SIG-M5 treated with dmso at 0.1 percent for 504 hours (cell line): ENCODE results near the gene PCDHGA12.
"Not testable (repeated sequence)": the region's sequence is repeated elsewhere in the genome, so short reads cannot be mapped to it uniquely, and the experiment has no call there.

ENCODE experiments used
- DNase-seq: peaks from one replicate; lab custom pipeline; 2025; ENCODE audit not compliant: unreplicated experiment; lab: John Stamatoyannopoulos, UW

PCDHGA12 gene

DNA sequence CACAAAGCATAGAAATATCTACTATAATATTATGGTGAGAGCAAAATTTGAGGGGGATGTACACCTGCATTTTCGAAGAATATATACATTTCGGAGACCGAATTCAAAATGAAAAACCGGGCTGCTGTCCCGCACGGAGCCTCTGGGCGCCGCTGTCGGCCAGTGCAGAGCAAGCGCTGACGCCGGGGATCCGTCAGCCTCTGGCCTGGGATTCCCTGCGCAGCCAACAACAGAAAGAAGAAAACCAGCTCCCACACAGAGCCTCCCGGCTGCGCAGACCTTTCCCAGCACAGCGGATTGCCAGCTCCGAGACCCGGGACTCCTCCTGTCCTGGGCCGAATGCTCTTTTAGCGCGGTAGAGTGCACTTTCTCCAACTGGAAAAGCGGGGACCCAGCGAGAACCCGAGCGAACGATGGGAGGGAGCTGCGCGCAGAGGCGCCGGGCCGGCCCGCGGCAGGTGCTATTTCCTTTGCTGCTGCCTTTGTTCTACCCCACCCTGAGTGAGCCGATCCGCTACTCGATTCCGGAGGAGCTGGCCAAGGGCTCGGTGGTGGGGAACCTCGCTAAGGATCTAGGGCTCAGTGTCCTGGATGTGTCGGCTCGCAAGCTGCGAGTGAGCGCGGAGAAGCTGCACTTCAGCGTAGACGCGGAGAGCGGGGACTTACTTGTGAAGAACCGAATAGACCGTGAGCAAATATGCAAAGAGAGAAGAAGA lies 22.4 kb upstream of the PCDHGA12 start, which contains the start of gene PCDHGB6:
Gene PCDHGB6 (plus strand): TSS at position 232 of the 716 bp plus-strand sequence. CDS start 182 bp downstream, at position 414.
- not testable (repeated sequence) for DNase-seq

DNA sequence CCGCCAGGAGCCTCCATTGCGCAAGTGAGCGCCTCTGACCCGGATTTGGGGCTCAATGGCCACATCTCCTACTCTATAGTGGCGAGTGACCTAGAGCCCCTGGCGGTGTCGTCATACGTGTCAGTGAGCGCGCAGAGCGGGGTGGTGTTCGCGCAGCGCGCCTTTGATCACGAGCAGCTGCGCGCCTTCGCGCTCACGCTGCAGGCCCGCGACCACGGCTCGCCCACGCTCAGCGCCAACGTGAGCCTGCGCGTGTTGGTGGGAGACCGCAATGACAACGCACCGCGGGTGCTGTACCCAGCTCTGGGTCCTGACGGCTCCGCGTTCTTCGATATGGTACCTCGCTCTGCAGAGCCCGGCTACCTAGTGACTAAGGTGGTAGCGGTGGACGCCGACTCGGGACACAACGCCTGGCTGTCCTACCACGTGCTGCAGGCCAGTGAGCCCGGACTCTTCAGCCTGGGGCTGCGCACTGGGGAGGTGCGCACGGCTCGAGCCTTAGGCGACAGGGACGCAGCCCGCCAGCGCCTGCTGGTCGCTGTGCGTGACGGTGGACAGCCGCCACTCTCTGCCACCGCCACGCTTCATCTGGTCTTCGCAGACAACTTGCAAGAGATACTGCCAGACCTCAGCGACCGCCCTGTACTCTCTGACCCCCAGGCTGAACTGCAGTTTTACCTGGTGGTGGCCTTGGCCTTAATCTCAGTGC lies 20.6 kb upstream of the PCDHGA12 start:
- DNase-seq = no peak

DNA sequence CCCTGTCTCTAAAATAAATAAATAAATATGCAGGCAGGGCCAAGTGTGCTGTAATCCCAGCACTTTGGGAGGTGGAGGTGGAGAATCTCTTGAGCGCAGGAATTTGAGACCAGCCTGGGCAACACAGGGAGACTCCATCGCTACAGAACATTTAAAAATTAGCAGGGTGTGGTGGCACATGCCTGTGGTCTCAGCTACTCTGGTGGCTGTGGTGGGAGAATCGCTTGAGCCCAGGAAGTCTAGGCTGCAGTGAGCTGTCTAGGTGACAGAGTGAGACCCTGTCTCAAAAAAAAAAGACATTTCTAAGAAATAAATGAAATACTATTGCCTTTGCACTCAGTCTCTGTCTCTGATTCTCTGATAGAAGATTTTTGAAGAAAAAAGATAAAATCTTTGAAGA lies 18.7 kb upstream of the PCDHGA12 start:
- DNase-seq = no peak

DNA sequence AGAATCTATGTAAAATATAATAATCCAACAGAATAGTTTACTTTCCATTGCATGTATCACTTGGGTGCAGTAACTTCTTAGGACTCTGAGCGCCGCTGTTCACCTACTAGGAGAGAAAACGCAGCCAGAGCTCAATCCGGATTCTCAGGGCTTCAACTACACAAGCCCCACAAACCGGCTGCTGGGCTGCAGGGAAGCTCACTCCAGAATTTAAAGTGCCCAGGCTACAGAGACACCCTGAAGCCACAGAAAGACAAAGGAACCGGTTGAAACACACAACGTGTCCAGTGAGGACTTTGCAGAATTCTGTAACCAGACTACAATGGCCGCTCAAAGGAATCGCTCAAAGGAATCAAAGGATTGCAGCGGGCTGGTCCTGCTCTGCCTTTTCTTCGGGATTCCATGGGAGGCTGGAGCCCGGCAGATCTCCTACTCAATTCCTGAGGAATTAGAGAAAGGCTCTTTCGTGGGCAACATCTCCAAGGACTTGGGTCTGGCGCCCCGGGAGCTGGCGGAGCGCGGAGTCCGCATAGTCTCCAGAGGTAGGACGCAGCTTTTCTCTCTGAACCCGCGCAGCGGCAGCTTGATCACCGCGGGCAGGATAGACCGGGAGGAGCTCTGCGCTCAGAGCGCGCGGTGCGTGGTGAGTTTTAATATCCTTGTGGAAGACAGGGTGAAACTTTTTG lies 17.3 kb upstream of the PCDHGA12 start, which contains the start of gene PCDHGA10:
Gene PCDHGA10 (plus strand): TSS at position 134 of the 686 bp plus-strand sequence. CDS start 189 bp downstream, at position 323.
- DNase-seq = peak; percentile 87

DNA sequence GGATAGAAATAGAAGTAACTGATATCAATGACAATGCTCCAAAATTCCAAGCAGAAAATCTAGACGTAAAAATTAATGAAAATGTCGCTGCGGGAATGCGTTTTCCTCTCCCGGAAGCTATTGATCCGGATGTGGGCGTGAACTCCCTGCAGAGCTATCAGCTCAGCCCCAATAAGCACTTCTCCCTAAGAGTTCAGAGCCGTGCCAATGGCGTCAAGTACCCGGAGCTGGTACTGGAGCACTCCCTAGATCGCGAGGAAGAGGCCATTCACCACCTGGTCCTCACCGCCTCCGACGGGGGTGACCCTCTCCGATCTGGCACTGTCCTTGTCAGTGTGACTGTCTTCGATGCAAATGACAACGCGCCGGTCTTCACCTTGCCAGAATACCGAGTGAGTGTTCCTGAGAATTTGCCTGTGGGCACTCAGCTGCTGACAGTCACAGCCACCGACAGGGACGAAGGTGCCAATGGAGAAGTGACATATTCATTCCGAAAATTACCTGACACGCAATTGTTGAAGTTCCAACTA lies 16.7 kb upstream of the PCDHGA12 start:
- DNase-seq = no peak

DNA sequence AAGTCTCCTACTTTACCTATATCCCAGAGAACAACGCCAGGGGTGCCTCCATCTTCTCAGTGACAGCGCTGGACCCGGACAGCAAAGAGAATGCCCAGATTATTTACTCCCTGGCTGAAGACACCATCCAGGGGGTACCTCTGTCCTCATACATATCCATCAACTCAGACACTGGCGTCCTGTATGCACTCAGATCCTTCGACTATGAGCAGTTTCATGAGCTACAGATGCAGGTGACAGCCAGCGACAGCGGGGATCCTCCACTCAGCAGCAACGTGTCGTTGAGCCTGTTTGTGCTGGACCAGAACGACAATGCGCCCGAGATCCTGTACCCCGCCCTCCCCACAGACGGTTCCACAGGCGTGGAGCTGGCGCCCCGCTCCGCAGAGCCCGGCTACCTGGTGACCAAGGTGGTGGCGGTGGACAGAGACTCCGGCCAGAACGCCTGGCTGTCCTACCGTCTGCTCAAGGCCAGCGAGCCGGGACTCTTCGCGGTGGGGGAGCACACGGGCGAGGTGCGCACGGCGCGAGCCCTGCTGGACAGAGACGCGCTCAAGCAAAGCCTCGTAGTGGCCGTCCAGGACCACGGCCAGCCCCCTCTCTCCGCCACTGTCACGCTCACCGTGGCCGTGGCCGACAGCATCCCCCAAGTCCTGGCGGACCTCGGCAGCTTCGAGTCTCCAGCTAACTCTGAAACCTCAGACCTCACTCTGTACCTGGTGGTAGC lies 15.6 kb upstream of the PCDHGA12 start:
- not testable (repeated sequence) for DNase-seq

DNA sequence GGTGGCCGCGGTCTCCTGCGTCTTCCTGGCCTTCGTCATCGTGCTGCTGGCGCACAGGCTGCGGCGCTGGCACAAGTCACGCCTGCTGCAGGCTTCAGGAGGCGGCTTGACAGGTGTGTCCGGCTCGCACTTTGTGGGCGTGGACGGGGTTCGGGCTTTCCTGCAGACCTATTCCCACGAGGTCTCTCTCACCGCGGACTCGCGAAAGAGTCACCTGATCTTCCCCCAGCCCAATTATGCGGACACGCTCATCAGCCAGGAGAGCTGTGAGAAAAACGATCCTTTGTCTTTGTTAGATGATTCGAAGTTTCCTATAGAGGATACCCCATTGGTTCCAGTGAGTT lies 15.1 kb upstream of the PCDHGA12 start:
- not testable (repeated sequence) for DNase-seq

DNA sequence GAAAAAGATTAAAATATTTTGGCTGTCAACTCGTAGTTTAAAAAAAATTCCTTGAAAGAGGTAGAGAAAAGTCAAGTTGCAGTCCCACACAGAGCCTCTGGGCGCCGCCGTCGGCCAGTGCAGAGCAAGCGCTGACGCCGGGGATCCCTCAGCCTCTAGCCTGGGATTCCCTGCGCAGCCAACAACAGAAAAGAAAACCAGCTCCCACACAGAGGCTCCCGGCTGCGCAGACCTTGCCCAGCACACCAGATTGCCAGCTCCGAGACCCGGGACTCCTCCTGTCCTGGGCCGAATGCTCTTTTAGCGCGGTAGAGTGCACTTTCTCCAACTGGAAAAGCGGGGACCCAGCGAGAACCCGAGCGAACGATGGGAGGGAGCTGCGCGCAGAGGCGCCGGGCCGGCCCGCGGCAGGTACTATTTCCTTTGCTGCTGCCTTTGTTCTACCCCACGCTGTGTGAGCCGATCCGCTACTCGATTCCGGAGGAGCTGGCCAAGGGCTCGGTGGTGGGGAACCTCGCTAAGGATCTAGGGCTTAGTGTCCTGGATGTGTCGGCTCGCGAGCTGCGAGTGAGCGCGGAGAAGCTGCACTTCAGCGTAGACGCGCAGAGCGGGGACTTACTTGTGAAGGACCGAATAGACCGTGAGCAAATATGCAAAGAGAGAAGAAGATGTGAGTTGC lies 12.7 kb upstream of the PCDHGA12 start, which contains the start of gene PCDHGB7:
Gene PCDHGB7 (plus strand): TSS at position 184 of the 679 bp plus-strand sequence. CDS start 183 bp downstream, at position 367.
- DNase-seq = peak; percentile 13

DNA sequence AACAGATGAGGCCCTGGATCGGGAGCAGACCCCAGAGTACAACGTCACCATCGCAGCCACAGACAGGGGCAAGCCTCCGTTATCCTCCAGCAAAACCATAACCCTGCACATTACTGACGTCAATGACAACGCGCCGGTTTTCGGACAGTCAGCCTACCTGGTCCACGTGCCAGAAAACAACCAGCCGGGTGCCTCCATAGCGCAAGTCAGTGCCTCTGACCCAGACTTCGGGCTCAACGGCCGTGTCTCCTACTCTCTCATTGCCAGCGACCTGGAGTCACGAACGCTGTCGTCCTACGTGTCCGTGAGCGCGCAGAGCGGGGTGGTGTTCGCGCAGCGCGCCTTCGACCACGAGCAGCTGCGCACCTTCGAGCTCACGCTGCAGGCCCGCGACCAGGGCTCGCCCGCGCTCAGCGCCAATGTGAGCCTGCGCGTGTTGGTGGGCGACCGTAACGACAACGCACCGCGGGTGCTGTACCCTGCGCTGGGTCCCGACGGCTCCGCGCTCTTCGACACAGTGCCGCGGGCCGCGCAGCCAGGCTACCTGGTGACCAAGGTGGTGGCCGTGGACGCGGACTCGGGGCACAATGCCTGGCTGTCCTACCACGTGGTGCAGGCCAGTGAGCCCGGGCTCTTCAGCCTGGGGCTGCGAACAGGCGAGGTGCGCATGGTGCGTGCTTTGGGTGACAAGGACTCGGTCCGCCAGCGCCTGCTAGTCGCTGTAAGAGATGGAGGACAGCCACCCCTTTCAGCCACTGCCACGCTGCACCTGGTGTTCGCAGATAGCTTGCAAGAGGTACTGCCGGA lies 11.0 kb upstream of the PCDHGA12 start:
- no peak for DNase-seq

DNA sequence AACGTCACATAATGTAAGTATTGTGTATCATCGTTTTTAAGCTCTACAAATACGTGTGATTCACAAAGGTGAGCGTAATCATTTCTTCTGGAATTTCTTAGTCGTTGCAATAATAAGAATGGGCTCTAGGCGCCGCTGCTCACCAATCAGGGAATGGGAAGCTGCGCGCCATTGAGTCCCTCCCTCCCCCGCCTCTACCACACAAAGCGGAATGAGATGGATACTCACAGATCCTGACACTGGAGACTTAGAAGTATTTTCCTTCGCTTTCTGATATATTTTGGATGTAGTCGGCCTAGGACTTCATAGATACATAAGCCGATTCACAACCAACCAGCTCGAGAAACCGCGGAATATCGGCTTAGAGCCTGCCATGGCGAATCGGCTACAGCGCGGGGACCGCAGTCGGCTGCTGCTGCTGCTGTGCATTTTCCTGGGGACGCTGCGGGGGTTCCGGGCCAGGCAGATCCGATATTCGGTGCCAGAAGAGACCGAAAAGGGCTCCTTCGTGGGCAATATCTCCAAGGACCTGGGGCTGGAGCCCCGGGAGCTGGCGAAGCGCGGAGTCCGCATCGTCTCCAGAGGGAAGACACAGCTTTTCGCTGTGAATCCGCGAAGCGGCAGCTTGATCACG lies 9.3 kb upstream of the PCDHGA12 start, which contains the start of gene PCDHGA11:
Gene PCDHGA11 (plus strand): TSS at position 197 of the 634 bp plus-strand sequence. CDS start 177 bp downstream, at position 374.
- DNase-seq = no peak

DNA sequence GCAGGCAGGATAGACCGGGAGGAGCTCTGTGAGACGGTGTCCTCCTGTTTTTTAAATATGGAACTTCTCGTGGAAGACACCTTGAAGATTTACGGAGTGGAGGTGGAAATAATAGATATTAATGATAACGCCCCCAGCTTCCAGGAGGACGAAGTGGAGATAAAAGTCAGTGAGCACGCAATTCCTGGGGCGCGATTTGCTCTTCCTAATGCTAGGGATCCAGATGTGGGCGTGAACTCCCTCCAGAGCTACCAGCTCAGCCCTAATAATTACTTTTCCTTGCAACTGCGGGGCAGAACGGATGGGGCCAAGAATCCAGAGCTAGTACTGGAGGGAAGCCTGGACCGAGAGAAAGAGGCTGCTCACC lies 8.8 kb upstream of the PCDHGA12 start:
- no peak for DNase-seq

DNA sequence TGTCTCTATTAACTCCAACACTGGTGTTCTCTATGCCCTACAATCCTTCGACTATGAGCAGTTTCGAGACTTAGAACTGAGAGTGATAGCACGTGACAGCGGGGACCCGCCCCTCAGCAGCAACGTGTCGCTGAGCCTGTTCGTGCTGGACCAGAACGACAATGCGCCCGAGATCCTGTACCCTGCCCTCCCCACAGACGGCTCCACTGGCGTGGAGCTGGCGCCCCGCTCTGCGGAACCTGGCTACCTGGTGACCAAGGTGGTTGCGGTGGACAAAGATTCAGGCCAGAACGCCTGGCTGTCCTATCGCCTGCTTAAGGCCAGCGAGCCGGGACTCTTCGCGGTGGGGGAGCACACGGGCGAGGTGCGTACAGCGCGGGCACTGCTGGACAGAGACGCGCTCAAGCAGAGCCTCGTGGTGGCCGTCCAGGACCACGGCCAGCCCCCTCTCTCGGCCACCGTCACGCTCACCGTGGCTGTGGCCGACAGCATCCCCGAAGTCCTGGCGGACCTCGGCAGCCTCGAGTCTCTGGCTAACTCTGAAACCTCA lies 7.5 kb upstream of the PCDHGA12 start:
- no peak for DNase-seq

DNA sequence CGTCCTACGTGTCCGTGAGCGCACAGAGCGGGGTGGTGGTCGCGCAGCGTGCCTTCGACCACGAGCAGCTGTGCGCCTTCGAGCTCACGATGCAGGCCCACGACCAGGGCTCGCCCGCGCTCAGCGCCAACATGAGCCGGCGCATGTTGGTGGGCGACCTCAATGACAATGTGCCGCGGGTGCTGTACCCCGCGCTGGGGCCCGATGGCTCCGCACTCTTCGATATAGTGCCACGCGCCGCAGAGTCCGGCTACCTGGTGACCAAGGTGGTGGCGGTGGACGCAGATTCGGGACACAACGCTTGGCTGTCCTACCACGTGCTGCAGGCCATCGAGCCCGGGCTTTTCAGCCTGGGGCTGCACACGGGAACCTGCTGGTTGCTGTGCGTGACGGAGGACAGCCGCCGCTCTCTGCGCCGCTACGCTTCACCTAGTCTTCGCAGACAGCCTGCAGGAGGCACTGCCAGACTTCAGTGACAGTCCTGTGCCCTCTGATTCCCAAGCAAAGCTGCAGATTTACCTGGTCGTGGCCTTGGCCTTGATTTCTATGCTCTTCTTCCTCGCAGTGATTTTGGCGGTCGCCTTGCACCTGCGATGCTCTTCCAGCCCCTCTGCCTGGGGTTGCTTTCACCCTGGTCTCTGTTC lies 2.4 kb upstream of the PCDHGA12 start:
- no peak for DNase-seq

DNA sequence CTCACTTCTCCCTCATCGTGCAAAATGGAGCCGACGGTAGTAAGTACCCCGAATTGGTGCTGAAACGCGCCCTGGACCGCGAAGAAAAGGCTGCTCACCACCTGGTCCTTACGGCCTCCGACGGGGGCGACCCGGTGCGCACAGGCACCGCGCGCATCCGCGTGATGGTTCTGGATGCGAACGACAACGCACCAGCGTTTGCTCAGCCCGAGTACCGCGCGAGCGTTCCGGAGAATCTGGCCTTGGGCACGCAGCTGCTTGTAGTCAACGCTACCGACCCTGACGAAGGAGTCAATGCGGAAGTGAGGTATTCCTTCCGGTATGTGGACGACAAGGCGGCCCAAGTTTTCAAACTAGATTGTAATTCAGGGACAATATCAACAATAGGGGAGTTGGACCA lies 979 bp downstream of the PCDHGA12 start:
- DNase-seq = no peak

DNA sequence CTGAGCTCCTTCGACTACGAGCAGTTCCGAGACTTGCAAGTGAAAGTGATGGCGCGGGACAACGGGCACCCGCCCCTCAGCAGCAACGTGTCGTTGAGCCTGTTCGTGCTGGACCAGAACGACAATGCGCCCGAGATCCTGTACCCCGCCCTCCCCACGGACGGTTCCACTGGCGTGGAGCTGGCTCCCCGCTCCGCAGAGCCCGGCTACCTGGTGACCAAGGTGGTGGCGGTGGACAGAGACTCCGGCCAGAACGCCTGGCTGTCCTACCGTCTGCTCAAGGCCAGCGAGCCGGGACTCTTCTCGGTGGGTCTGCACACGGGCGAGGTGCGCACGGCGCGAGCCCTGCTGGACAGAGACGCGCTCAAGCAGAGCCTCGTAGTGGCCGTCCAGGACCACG lies 2.0 kb downstream of the PCDHGA12 start:
- not testable (repeated sequence) for DNase-seq

DNA sequence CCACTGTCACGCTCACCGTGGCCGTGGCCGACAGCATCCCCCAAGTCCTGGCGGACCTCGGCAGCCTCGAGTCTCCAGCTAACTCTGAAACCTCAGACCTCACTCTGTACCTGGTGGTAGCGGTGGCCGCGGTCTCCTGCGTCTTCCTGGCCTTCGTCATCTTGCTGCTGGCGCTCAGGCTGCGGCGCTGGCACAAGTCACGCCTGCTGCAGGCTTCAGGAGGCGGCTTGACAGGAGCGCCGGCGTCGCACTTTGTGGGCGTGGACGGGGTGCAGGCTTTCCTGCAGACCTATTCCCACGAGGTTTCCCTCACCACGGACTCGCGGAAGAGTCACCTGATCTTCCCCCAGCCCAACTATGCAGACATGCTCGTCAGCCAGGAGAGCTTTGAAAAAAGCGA lies 2.4 kb downstream of the PCDHGA12 start:
- DNase-seq = not testable (repeated sequence)

DNA sequence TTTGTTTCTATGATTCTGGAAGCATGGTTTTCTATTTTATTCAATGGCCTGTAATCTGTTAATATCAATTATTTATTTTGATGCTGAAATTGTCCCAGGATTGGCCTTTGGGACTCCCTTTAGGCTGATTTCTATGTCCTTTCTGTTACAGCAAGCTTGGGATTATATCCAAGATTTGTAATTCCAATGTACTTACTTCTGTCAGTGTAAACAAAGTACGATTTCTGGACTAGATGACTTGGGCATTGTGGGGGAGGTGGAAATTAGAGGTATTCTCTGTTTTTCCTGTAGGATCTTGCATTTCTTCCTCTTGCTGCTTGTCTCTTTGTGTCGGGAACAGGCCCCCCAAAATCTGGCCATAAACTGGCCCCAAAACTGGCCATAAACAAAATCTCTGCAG lies 3.7 kb downstream of the PCDHGA12 start:
- DNase-seq = no peak

DNA sequence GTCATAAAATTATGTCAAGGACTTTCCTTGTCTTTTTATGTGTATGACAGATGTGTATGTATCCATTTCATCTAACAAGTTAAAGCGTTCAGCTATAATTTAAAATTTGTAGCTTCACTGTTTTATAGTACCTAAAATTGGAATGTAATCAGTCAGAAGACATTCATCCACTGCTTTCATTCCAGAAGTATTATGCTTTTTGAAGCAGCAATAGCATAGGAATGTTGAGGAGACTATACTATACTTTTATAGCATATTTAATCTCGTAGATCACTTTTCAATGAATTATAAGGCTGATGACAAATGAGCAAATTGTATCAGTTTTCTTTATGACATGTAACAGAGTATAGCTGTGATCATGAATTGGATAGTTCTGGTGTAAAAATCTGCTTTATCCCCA lies 6.9 kb downstream of the PCDHGA12 start:
- DNase-seq = no peak
